Body of pancreas (tissue), 4 donors: Measurements from ENCODE around the gene TTLL10. TPM values are rescaled to one million over a fixed set of nuclear protein-coding genes. Genes with fewer than 3 reads are reported as not detected.

Source experiments
- ATAC-seq: fragments of 150-250 bp; one replicate; pipeline ENCODE4 v1.9.1; 2016
- DNase-seq, 4 donors: peaks; one replicate each; pipeline ENCODE4 v3.0.0-alpha.2; 2019
- H3K27ac ChIP-seq, 4 donors: fragments of 200-600 bp; sonication (generic); 1 replicate in 3 of 4; 2 replicates in 1 of 4; pipeline versions ENCODE4 v1.5.1 to v1.6.1; 2016 to 2019; ENCODE audit warnings: mild to moderate bottlenecking in 1 of 4, mixed read lengths in 1 of 4, moderate library complexity in 1 of 4
- H3K27me3 ChIP-seq, 2 donors: fragments of 200-600 bp; sonication (generic); one replicate each; pipeline ENCODE4 v1.6.0; 2016; ENCODE audit warnings: mild to moderate bottlenecking in 1 of 2
- H3K36me3 ChIP-seq, 2 donors: fragments of 200-600 bp; sonication (generic); replicated peaks in 1 of 2; 2 replicates each; pipeline ENCODE4 v1.5.1; 2016; ENCODE audit warnings: low read depth in 2 of 2; ENCODE audit not compliant: insufficient read depth in 1 of 2
- H3K4me1 ChIP-seq: fragments of 200-600 bp; sonication (generic); one replicate; pipeline ENCODE4 v1.6.0; 2016
- H3K4me3 ChIP-seq, 2 donors: fragments of 200-600 bp; sonication (generic); 1 replicate in 1 of 2; 2 replicates in 1 of 2; pipeline ENCODE4 v1.5.1; 2016 to 2019
- H3K9me3 ChIP-seq, 3 donors: fragments of 200-600 bp; sonication (generic); 1 replicate in 2 of 3; 2 replicates in 1 of 3; pipeline ENCODE4 v1.5.1; 2016
- CTCF ChIP-seq, 7 experiments: fragments of 450-650 bp in 4 of 7; fragments of 200-600 bp in 3 of 7; sonication (generic) in 3 of 7; IDR thresholded peaks; one replicate each; pipeline ENCODE4 v1.5.1; 2016 to 2019; ENCODE audit warnings: antibody characterized with exemption in 7 of 7
- POLR2A ChIP-seq, 3 donors: fragments of 450-650 bp; IDR thresholded peaks; one replicate each; pipeline ENCODE4 v1.6.1; 2016; ENCODE audit warnings: antibody characterized with exemption in 3 of 3, mild to moderate bottlenecking in 2 of 3
- WGBS, 2 donors: methylation state at CpG; one replicate each; pipeline ENCODE4 v1.1.5; 2017; 5-methylcytosine and 5-hydroxymethylcytosine counted together
- intact Hi-C: fragments of 100-400 bp; cut with DNase I; formaldehyde crosslinking; loops from one replicate; pipeline ENCODE4 v1.15.1; 2023
- total RNA-seq, 2 donors: library from RNA; depleted of rRNA; stranded (reverse); fragments of >200 nt; gene quantifications; one replicate each; pipeline ENCODE4 v1.1.0, GENCODE V29; 2016

Gene TTLL10
- total RNA-seq, 2 donors from 2014 or later, result 0.66 to 0.78 TPM

GRCh38 chr1:1225913-1226312 is 52.2 kb downstream of the TTLL10 start:
- Histone ChIP-seq H3K4me3 (no peak overlapping the region), H3K27ac (no peak overlapping the region), H3K36me3 (peaks cover 20 to 27% of the 10 kb centered on the region in 2 donors), H3K9me3 (no peaks in the 10 kb centered on the region), H3K4me1 (peaks cover 17% of the 10 kb centered on the region), H3K27me3 (no peaks in the 10 kb centered on the region)
- no peak for TF ChIP-seq CTCF (IDR thresholded peaks at IDR 0.05)
- no peak for TF ChIP-seq POLR2A (IDR thresholded peaks at IDR 0.05)
- ATAC-seq (no peak), DNase-seq (no peak)
- intact Hi-C loops, result loop anchor here (5.0 kb wide), 1 partner anchor 109 kb away; the partner anchor contains the start of gene C1orf159
- WGBS, 2 donors, result 80 to 84% methylated on average over 17 to 18 of the region's 18 CpGs

GRCh38 chr1:1226566-1227362 is 53.1 kb downstream of the TTLL10 start:
- no peaks in the 10 kb centered on the region for H3K27me3 ChIP-seq
- no peak overlapping the region for H3K27ac ChIP-seq
- no peaks in the 10 kb centered on the region for H3K9me3 ChIP-seq
- H3K4me3 ChIP-seq, result no peak overlapping the region
- ATAC-seq (no peak), DNase-seq (no peak)
- peaks cover 17% of the 10 kb centered on the region for H3K4me1 ChIP-seq
- intact Hi-C loops, result loop anchor here (5.0 kb wide), 1 partner anchor 109 kb away; the partner anchor contains the start of gene C1orf159
- H3K36me3 ChIP-seq, result peaks cover 20 to 23% of the 10 kb centered on the region in 2 donors
- no peak for TF ChIP-seq CTCF (IDR thresholded peaks at IDR 0.05)
- no peak for TF ChIP-seq POLR2A (IDR thresholded peaks at IDR 0.05)
- 90 to 92% methylated on average over 22 to 40 of the region's 44 CpGs for WGBS, 2 donors

GRCh38 chr1:1227386-1227785 is 53.7 kb downstream of the TTLL10 start:
- H3K27ac ChIP-seq, result no peak overlapping the region
- no peak for TF ChIP-seq CTCF (IDR thresholded peaks at IDR 0.05)
- TF ChIP-seq POLR2A (IDR thresholded peaks at IDR 0.05), result no peak
- no peak for ATAC-seq
- peaks cover 17% of the 10 kb centered on the region for H3K4me1 ChIP-seq
- WGBS, 2 donors, result 97% methylated on average over 24 of the region's 25 CpGs; no CpG with 5 or more reads in 1 of the 2 donors
- no peaks in the 10 kb centered on the region for H3K9me3 ChIP-seq
- intact Hi-C loops, result loop anchor here (5.0 kb wide), 1 partner anchor 110 kb away; the partner anchor contains the start of gene C1orf159
- no peak overlapping the region for H3K4me3 ChIP-seq
- H3K27me3 ChIP-seq, result no peaks in the 10 kb centered on the region
- DNase-seq, result no peak
- peaks cover 17 to 18% of the 10 kb centered on the region in 2 donors for H3K36me3 ChIP-seq

GRCh38 chr1:1228187-1228586 is 54.5 kb downstream of the TTLL10 start:
- ATAC-seq, result no peak
- peaks cover 9 to 10% of the 10 kb centered on the region in 2 donors for H3K36me3 ChIP-seq

More at GRCh38 chr1:1228187-1228586, 54.5 kb downstream of the TTLL10 start:
- intact Hi-C loops, result loop anchor here (5.0 kb wide), 1 partner anchor 111 kb away; the partner anchor contains the start of gene C1orf159
- Histone ChIP-seq H3K27ac (no peak overlapping the region), H3K9me3 (no peaks in the 10 kb centered on the region), H3K4me3 (no peak overlapping the region), H3K27me3 (no peaks in the 10 kb centered on the region), H3K4me1 (peaks cover 25% of the 10 kb centered on the region)
- no peak for TF ChIP-seq CTCF (IDR thresholded peaks at IDR 0.05)
- TF ChIP-seq POLR2A (IDR thresholded peaks at IDR 0.05), result no peak
- WGBS, 2 donors, result 95 to 100% methylated on average over 10 to 27 of the region's 30 CpGs
- no peak for DNase-seq
